Activated T-helper 1 cell treated with anti-CD3 and anti-CD28 coated beads, Interleukin-2, amount 50 U/mL, for 16 hours (primary cell): ENCODE measurements around the gene PCDHB14.
"Not testable (repeated sequence)": the region's sequence is repeated elsewhere in the genome, so short reads cannot be mapped to it uniquely, and the experiment has no call there.

Experiments
- DNase-seq, 2 donors: peaks; one replicate each; pipeline ENCODE4 v3.0.0-alpha.2; 2020; ENCODE audit warnings: low read depth in 1 of 2, low spot score in 1 of 2

The PCDHB14 gene

DNA sequence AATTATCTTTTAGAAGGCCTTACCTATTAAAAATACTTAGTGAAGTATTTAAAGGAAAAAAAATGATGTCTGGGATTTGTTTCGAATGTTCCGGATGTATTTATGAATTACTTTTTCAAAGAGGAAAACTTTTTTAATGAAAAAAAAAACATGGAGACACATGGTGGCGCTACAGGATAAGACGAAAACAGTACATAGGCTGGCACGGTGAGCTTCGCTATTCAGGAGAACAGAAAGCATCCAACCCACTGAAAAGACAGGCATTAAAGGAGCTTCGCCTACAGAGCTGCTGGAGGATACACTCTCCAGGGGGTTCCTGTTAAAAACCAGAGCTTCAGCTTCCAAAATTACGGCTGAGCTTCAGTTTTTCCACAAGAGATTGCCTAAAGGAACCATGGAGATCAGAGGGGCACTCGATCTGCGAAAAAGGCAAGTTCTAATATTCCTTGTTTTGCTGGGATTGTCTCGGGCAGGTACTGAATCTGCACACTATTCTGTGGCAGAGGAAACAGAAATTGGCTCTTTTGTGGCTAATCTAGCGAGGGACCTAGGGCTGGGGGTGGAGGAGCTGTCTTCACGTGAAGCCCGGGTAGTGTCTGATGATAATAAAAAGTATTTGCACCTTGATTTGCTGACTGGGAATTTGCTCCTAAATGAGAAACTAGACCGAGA is at the start of gene PCDHB14:
PCDHB14 (plus strand) TSS at position 232 of the 672 bp plus-strand sequence; CDS start at position 395, 163 bp downstream.
- DNase-seq = no peak

DNA sequence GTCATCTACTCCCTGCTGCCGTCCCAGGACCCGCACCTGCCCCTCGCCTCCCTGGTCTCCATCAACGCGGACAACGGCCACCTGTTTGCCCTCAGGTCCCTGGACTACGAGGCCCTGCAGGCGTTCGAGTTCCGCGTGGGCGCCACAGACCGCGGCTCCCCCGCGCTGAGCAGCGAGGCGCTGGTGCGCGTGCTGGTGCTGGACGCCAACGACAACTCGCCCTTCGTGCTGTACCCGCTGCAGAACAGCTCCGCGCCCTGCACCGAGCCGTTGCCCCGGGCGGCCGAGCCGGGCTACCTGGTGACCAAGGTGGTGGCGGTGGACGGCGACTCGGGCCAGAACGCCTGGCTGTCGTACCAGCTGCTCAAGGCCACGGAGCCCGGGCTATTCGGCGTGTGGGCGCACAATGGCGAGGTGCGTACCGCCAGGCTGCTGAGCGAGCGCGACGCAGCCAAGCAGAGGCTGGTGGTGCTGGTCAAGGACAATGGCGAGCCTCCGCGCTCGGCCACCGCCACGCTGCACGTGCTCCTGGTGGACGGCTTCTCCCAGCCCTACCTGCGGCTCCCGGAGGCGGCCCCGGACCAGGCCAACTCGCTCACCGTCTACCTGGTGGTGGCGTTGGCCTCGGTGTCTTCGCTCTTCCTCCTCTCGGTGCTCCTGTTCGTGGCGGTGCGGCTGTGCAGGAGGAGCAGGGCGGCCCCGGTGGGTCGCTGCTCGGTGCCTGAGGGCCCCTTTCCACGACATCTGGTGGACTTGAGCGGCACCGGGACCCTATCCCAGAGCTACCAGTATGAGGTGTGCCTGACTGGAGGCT is 48.6 kb upstream of the PCDHB14 start:
- not testable (repeated sequence) for DNase-seq

DNA sequence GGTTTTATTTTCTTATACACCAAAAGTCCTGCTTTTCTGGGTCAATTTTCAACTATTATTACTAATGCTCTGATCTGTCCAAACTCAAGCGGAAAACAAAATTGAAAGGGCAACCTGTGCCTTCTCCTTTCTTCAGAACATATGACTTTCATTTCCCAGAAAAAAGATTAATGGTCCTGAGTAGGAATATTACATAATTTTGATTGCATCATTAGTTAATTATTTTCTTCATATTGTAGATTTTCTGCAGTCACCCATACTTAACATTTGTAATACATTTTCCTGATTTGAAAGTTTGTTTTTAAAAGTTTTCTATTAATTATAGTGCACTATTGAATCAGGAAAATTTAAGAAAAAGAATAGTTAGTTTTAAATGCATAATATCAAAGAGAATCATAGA is 47.2 kb upstream of the PCDHB14 start:
- DNase-seq = no peak

DNA sequence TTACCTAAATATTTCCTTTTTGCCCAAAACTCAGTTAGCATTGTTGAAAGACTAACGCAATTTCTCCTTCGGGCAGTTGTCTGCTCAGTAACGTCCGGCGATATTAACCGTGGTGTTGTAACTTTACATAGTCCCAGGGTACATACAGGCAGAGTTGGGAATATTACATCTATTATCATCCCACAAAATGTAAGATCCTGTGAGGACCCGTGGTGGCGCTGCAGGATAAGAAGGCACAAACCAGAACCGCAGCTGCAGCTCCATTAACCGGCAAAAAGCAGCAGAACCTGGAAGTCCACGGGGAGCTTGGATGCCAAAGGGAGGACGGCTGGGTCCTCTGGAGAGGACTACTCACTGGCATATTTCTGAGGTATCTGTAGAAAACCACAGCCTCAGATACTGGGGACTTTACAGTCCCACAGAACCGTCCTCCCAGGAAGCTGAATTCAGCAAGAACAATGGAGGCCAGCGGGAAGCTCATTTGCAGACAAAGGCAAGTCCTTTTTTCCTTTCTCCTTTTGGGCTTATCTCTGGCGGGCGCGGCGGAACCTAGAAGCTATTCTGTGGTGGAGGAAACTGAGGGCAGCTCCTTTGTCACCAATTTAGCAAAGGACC is 45.5 kb upstream of the PCDHB14 start, which contains the start of gene PCDHB8:
PCDHB8 (plus strand) TSS at position 214 of the 615 bp plus-strand sequence; CDS start at position 459, 245 bp downstream.
- not testable (repeated sequence) for DNase-seq

DNA sequence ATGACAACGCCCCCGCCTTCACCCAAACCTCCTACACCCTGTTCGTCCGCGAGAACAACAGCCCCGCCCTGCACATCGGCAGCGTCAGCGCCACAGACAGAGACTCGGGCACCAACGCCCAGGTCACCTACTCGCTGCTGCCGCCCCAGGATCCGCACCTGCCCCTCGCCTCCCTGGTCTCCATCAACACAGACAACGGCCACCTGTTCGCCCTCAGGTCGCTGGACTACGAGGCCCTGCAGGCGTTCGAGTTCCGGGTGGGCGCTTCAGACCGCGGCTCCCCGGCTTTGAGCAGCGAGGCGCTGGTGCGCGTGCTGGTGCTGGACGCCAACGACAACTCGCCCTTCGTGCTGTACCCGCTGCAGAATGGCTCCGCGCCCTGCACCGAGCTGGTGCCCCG is 43.8 kb upstream of the PCDHB14 start:
- not testable (repeated sequence) for DNase-seq

DNA sequence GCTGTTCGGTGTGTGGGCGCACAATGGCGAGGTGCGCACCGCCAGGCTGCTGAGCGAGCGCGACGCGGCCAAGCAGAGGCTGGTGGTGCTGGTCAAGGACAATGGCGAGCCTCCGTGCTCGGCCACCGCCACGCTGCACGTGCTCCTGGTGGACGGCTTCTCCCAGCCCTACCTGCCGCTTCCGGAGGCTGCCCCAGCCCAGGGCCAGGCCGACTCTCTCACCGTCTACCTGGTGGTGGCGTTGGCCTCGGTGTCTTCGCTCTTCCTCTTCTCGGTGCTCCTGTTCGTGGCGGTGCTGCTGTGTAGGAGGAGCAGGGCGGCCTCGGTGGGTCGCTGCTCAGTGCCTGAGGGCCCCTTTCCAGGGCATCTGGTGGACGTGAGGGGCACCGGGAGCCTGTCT is 43.3 kb upstream of the PCDHB14 start:
- DNase-seq = not testable (repeated sequence)

DNA sequence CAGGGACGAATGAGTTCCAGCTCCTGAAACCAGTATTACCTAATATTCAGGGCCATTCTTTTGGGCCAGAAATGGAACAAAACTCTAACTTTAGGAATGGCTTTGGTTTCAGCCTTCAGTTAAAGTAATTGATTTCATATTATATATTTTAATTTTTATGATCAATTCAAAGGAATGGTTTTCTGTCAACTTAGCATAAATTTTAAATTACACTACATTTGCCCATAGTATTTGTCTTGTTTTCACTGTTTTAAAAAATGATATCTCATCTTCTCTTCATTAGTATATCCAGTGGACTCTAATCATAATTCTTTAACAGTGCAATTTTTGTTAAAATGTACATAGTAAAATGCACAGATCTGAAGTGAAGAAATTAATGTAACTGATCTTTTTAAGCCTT is 42.8 kb upstream of the PCDHB14 start:
- DNase-seq = no peak

DNA sequence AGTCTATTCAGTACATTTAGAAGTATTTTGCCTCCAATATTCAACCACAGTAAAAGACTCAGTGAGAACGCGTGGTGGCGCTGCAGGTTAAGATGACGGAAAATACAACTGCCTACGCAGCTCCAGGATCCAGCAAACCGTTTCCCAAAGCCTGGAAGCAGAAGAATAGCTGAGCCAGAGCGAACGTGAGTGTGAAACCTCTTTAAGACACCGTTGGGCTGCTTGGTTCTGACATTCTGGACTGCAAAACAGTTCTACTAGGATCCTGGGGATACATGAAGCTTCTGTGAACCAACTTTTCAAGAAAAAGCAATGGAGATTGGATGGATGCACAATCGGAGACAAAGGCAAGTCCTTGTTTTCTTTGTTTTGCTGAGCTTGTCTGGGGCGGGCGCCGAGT is 40.9 kb upstream of the PCDHB14 start, which contains the start of gene PCDHB16:
PCDHB16 (plus strand) TSS at position 140 of the 400 bp plus-strand sequence; CDS start at position 313, 173 bp downstream.
- DNase-seq = no peak

DNA sequence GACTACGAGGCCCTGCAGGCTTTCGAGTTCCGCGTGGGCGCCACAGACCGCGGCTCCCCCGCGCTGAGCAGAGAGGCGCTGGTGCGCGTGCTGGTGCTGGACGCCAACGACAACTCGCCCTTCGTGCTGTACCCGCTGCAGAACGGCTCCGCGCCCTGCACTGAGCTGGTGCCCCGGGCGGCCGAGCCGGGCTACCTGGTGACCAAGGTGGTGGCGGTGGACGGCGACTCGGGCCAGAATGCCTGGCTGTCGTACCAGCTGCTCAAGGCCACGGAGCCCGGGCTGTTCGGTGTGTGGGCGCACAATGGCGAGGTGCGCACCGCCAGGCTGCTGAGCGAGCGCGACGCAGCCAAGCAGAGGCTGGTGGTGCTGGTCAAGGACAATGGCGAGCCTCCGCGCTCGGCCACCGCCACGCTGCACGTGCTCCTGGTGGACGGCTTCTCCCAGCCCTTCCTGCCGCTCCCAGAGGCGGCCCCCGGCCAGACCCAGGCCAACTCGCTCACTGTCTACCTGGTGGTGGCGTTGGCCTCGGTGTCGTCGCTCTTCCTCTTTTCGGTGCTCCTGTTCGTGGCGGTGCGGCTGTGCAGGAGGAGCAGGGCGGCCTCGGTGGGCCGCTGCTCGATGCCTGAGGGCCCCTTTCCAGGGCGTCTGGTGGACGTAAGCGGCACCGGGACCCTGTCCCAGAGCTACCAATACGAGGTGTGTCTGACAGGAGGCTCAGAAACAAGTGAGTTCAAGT is 38.9 kb upstream of the PCDHB14 start:
- not testable (repeated sequence) for DNase-seq

DNA sequence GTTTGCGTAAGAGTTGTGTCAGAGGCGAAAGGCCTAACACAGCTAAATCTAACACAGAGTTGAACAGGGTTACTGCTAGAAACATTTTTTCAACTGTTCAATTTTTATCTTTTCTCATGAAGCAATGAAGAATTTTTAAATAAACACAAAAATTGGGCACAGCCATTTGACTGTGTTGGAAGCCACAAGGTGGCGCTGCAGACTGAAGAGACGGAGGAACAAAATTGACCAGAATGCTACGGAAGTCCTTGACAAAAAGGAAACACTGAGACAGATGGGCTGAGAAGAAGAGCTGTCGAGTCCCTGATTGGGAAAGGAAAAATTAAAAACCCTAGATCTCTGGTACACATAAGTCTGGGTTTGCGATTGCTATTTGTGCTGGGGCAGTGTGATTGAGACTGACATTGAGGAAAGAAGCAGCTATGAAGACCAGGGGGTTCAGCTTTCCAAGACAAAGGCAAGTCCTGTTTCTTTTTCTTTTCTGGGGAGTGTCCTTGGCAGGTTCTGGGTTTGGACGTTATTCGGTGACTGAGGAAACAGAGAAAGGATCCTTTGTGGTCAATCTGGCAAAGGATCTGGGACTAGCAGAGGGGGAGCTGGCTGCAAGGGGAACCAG is 36.1 kb upstream of the PCDHB14 start, which contains the start of gene PCDHB9:
PCDHB9 (plus strand) TSS at position 265 of the 616 bp plus-strand sequence; CDS start at position 423, 158 bp downstream.
- DNase-seq = no peak

DNA sequence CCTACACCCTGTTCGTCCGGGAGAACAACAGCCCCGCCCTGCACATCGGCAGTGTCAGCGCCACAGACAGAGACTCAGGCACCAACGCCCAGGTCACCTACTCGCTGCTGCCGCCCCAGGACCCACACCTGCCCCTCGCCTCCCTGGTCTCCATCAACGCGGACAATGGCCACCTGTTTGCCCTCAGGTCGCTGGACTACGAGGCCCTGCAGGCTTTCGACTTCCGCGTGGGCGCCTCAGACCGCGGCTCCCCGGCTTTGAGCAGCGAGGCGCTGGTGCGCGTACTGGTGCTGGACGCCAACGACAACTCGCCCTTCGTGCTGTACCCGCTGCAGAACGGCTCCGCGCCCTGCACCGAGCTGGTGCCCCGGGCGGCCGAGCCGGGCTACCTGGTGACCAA is 34.5 kb upstream of the PCDHB14 start:
- not testable (repeated sequence) for DNase-seq

DNA sequence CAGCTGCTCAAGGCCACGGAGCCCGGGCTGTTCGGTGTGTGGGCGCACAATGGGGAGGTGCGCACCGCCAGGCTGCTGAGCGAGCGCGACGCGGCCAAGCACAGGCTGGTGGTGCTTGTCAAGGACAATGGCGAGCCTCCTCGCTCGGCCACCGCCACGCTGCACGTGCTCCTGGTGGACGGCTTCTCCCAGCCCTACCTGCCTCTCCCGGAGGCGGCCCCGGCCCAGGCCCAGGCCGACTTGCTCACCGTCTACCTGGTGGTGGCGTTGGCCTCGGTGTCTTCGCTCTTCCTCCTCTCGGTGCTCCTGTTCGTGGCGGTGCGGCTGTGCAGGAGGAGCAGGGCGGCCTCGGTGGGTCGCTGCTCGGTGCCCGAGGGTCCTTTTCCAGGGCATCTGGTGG is 34.0 kb upstream of the PCDHB14 start:
- DNase-seq = not testable (repeated sequence)

DNA sequence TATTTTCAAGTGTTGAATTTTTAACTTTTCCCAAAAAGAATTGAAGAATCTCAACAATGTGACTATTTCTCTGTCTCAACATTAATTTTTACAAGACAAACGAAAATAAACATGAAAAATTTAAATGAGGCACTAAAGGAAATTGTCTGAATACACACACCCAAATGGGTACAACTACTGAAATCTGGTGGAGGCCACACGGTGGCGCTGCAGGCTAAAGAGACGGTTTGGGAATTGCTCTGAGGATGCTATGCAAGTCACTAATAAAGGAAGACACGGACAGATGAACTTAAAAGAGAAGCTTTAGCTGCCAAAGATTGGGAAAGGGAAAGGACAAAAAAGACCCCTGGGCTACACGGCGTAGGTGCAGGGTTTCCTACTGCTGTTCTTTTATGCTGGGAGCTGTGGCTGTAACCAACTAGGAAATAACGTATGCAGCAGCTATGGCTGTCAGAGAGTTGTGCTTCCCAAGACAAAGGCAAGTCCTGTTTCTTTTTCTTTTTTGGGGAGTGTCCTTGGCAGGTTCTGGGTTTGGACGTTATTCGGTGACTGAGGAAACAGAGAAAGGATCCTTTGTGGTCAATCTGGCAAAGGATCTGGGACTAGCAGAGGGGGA is 30.9 kb upstream of the PCDHB14 start, which contains the start of gene PCDHB10:
PCDHB10 (plus strand) TSS at position 244 of the 616 bp plus-strand sequence; CDS start at position 444, 200 bp downstream.
- DNase-seq = no peak

DNA sequence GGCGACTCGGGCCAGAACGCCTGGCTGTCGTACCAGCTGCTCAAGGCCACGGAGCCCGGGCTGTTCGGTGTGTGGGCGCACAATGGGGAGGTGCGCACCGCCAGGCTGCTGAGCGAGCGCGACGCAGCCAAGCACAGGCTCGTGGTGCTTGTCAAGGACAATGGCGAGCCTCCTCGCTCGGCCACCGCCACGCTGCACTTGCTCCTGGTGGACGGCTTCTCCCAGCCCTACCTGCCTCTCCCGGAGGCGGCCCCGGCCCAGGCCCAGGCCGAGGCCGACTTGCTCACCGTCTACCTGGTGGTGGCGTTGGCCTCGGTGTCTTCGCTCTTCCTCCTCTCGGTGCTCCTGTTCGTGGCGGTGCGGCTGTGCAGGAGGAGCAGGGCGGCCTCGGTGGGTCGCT is 28.8 kb upstream of the PCDHB14 start:
- DNase-seq = not testable (repeated sequence)

DNA sequence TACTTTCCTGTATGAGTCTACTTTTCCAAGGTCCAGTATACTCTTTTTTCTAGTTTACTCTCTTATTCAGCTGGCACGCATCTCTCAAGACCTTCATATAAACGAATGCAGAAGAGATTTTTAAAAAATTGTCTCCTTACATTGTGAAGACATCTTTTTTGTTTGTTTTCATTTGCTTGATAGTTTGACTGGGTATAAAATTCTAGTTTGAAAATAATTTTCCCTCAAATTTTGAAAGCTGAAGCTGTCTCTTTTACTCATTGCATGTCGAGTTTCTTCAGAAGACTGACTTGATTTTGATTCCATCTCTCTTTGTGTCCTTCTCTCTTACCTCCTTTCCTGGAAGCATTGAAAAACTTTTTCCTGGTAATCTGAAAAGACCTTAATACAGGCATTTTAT is 26.8 kb upstream of the PCDHB14 start:
- no peak for DNase-seq

DNA sequence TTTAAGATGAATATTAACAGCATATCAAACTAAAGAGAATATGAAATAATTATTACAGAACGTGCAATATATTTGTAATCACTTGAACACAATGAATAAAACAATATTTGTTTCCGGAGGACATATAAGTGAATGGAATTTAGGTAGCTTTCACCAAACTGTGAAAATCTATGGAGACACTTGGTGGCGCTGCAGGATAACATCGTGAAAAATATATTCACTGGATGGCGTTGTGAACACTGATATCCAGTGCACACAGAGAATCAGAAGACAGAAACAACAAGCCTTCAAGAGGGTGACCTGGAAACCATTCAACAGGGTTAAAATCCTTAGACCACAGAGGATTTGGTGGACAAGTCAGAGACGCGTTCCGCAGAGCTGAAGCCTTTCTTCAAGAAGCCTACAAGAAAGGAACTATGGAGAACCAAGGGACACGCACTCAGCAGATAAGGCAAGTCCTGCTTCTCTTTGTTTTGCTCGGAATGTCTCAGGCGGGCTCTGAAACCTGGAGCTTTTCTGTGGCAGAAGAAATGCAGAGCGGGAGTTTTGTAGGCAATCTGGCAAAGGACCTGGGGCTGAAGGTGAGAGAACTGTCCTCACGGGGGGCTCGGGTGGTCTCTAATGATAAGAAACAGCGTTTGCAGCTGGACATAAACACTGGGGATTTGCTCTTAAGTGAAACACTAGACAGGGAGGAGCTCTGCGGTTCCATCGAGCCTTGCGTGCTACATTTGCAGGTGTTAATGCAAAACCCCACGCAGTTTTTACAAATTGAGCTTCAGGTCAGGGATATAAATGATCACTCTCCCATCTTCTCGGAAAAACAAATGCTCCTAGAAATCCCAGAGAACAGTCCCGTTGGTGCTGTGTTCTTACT is 23.5 kb upstream of the PCDHB14 start, which contains the start of gene PCDHB11:
PCDHB11 (plus strand) TSS at position 269 of the 877 bp plus-strand sequence; CDS start at position 417, 148 bp downstream.
- no peak for DNase-seq

DNA sequence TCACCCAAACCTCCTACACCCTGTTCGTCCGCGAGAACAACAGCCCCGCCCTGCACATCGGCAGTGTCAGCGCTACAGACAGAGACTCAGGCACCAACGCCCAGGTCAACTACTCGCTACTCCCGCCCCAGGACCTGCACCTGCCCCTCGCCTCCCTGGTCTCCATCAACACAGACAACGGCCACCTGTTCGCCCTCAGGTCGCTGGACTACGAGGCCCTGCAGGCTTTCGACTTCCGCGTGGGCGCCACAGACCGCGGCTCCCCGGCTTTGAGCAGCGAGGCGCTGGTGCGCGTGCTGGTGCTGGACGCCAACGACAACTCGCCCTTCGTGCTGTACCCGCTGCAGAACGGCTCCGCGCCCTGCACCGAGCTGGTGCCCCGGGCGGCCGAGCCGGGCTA is 22.0 kb upstream of the PCDHB14 start:
- DNase-seq = not testable (repeated sequence)

DNA sequence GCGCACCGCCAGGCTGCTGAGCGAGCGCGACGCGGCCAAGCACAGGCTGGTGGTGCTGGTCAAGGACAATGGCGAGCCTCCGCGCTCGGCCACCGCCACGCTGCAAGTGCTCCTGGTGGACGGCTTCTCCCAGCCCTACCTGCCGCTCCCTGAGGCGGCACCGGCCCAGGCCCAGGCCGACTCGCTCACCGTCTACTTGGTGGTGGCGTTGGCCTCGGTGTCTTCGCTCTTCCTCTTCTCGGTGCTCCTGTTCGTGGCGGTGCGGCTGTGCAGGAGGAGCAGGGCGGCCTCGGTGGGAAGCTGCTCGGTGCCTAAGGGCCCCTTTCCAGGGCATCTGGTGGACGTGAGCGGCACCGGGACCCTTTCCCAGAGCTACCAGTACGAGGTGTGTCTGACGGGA is 21.5 kb upstream of the PCDHB14 start:
- not testable (repeated sequence) for DNase-seq

DNA sequence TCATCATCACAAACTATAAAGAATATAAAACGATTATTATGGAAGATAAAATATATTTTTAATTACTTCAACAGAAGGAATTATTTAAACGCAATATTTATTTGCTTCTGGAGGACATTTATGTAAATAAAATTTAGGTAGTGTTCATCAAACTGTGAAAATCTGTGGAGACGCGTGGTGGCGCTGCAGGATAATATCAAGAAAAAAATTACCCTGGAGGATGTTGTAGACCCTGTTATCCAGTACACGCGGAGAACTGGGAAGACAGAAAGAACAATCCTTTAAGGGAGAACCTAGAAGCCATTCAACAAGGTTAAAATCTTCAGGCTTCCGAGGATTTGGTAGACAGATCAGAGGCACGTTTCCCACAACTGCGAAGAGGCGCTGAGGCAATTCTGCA is 14.7 kb upstream of the PCDHB14 start, which contains the start of gene PCDHB12:
PCDHB12 (plus strand) TSS at position 242 of the 400 bp plus-strand sequence. CDS start 189 bp downstream, outside the sequence.
- DNase-seq = no peak
